K562 (cell line): Measurements from ENCODE around the gene ZNF276. TPM values are rescaled to one million over a fixed set of nuclear protein-coding genes. Genes with fewer than 3 reads are reported as not detected.

Experiments
- ATF7 ChIP-seq: fragments of 450-650 bp; IDR thresholded peaks from 2 replicates; pipeline ENCODE4 v1.7.1; 2014; ENCODE audit warnings: mild to moderate bottlenecking, moderate library complexity
- BCL6 ChIP-seq: fragments of 250-450 bp; sonication (Bioruptor Pico); IDR thresholded peaks from 2 replicates; pipeline ENCODE4 v1.4.0; 2020
- COPS2 ChIP-seq: fragments of 450-650 bp; conservative IDR thresholded peaks from 2 replicates; pipeline ENCODE4 v1.6.1; 2016; ENCODE audit warnings: mild to moderate bottlenecking, moderate library complexity
- ETS2 ChIP-seq: IDR thresholded peaks from 2 replicates; pipeline ENCODE4 v1.6.1; 2016; ENCODE audit warnings: borderline replicate concordance, missing genetic modification characterization, mild to moderate bottlenecking, moderate library complexity, missing compliant biosample characterization; ENCODE audit not compliant: poor library complexity, severe bottlenecking
- GABPB2 ChIP-seq: fragments of 250-450 bp; sonication (Bioruptor Pico); conservative IDR thresholded peaks from 2 replicates; pipeline ENCODE4 v1.5.1; 2021; ENCODE audit warnings: mild to moderate bottlenecking
- GATA2 ChIP-seq: sonication (generic); formaldehyde crosslinking; IDR thresholded peaks from 2 replicates; pipeline ENCODE4 v1.4.0; 2020; ENCODE audit warnings: mild to moderate bottlenecking, missing genetic modification reagents
- HNRNPLL ChIP-seq: fragments of 200-400 bp; formaldehyde crosslinking; IDR thresholded peaks from 2 replicates; pipeline ENCODE4 v1.6.1; 2017; ENCODE audit warnings: low read length, low read depth, mild to moderate bottlenecking; ENCODE audit not compliant: poor library complexity, severe bottlenecking
- NRF1 ChIP-seq, 2 experiments: fragments of 450-650 bp; IDR thresholded peaks in 1 of 2; conservative IDR thresholded peaks in 1 of 2; 2 replicates each; pipeline ENCODE4 v1.6.1; 2014; ENCODE audit warnings: mild to moderate bottlenecking in 2 of 2
- SUPT5H ChIP-seq: fragments of 450-650 bp; IDR thresholded peaks from 2 replicates; pipeline ENCODE4 v1.6.1; 2016
- polyA plus RNA-seq, 8 experiments: library from polyadenylated mRNA; depleted of rRNA in 4 of 8; stranded (reverse) in 5 of 8; unstranded in 3 of 8; fragments of >200 nt; fragmentation: Nextera tagmentation in 2 of 8; fragmentation: Illumina TruSeq in 1 of 8; extraction: Ambion mirVana in 2 of 8; extraction: Trizol in 1 of 8; gene quantifications; 2 replicates each; pipeline versions ENCODE4 v1.2.1 to v1.2.3, GENCODE V29; 2011 to 2014; ENCODE audit warnings: inconsistent platforms in 1 of 8, missing spikeins in 1 of 8
- total RNA-seq, 7 experiments: library from RNA; depleted of rRNA in 6 of 7; stranded (reverse); fragments of >200 nt in 6 of 7; fragmentation: Illumina TruSeq in 2 of 7; extraction: Trizol in 2 of 7; gene quantifications; 2 replicates each; pipeline versions ENCODE4 v1.2.1 to v1.2.3, GENCODE V29; 2011 to 2021; ENCODE audit warnings: low replicate concordance in 1 of 7
- TF ChIP-seq, protein P1 (sequence below): sonication (generic); formaldehyde crosslinking; IDR thresholded peaks from 2 replicates; pipeline ENCODE4 v1.8.0; 2023; ENCODE audit warnings: mild to moderate bottlenecking, missing genetic modification reagents
- TF ChIP-seq, protein P2 (sequence below): fragments of 450-650 bp; IDR thresholded peaks from 2 replicates; pipeline ENCODE4 v1.6.1; 2016
- TF ChIP-seq, protein P3 (sequence below): sonication (generic); formaldehyde crosslinking; IDR thresholded peaks from 2 replicates; pipeline ENCODE4 v1.8.0; 2022; ENCODE audit warnings: missing genetic modification reagents, mild to moderate bottlenecking, moderate library complexity, borderline replicate concordance
- TF ChIP-seq, protein P4 (sequence below): sonication (generic); formaldehyde crosslinking; IDR thresholded peaks from 2 replicates; pipeline ENCODE4 v1.8.0; 2022; ENCODE audit warnings: mild to moderate bottlenecking, missing genetic modification reagents
- TF ChIP-seq, protein P5 (sequence below), 2 experiments: fragments of 450-650 bp; IDR thresholded peaks; 2 replicates each; pipeline ENCODE4 v1.6.1; 2018; ENCODE audit warnings: mild to moderate bottlenecking in 2 of 2, low read depth in 1 of 2; ENCODE audit not compliant: partially characterized antibody in 2 of 2

Gene ZNF276
- total and polyA plus RNA-seq, 9 of the 15 experiments (the other 6 are each of a cell fraction or from before 2014, with no cell fraction given), result 0.49 to 43.9 (median 15.8) TPM

DNA sequence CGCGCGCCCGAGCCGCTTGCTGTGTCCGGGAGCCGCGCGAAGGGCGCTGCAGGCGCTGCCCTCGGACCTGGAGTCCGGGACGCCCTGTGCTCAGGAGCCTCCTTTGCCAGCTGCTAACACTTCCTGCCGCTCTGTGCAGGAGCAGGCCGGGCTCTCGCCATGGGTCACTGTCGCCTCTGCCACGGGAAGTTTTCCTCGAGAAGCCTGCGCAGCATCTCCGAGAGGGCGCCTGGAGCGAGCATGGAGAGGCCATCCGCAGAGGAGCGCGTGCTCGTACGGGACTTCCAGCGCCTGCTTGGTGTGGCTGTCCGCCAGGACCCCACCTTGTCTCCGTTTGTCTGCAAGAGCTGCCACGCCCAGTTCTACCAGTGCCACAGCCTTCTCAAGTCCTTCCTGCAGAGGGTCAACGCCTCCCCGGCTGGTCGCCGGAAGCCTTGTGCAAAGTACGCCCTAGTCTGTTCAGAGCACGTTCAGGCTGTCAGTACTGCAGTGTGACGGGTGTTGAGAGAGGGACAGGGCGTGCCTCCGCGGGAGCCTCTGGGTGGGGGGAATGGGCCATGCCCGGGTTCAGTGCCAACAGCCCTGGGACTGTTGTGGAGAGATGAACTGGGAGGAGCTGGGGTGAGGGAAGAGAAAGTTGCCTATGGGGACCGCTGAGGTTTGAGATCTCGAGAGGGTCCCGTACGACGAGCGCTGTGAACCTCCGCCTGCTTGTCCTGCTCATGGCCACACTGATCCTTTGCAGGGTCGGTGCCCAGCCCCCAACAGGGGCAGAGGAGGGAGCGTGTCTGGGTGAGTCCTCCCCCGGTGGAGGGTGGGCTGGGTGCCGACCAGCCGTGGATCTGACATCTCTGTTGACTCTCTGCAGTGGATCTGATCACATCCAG lies 1.3 kb downstream of the ZNF276 start (continued):
- TF ChIP-seq HNRNPLL, result peak; percentile 28
- no peak for TF ChIP-seq ETS2 (tag)
- no peak for TF ChIP-seq ATF7
- TF ChIP-seq, protein P1, sequence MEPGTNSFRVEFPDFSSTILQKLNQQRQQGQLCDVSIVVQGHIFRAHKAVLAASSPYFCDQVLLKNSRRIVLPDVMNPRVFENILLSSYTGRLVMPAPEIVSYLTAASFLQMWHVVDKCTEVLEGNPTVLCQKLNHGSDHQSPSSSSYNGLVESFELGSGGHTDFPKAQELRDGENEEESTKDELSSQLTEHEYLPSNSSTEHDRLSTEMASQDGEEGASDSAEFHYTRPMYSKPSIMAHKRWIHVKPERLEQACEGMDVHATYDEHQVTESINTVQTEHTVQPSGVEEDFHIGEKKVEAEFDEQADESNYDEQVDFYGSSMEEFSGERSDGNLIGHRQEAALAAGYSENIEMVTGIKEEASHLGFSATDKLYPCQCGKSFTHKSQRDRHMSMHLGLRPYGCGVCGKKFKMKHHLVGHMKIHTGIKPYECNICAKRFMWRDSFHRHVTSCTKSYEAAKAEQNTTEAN (CRISPR knock-in tag), result peak; percentile 45; the same call in 1 of the 2 replicates
- 0 out of 2 replicates have a peak, but pooled peaks have one; percentile 12 for TF ChIP-seq GATA2
- TF ChIP-seq, protein P2, sequence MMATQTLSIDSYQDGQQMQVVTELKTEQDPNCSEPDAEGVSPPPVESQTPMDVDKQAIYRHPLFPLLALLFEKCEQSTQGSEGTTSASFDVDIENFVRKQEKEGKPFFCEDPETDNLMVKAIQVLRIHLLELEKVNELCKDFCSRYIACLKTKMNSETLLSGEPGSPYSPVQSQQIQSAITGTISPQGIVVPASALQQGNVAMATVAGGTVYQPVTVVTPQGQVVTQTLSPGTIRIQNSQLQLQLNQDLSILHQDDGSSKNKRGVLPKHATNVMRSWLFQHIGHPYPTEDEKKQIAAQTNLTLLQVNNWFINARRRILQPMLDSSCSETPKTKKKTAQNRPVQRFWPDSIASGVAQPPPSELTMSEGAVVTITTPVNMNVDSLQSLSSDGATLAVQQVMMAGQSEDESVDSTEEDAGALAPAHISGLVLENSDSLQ, result peak; percentile 34; the same call in 1 of the 2 replicates
- 0 out of 2 replicates have a peak, but pooled peaks have one; percentile 25 for TF ChIP-seq SUPT5H
- no peak for TF ChIP-seq GABPB2 (CRISPR knock-in tag)
- TF ChIP-seq NRF1 (conservative IDR thresholded peaks at IDR 0.05 in 1 of 2, IDR thresholded peaks at IDR 0.05 in 1 of 2), result peak; percentile 12 to 24; a peak in 2 of 4 replicates
- TF ChIP-seq COPS2, result no peak
- no peak for TF ChIP-seq BCL6
- TF ChIP-seq, protein P3, sequence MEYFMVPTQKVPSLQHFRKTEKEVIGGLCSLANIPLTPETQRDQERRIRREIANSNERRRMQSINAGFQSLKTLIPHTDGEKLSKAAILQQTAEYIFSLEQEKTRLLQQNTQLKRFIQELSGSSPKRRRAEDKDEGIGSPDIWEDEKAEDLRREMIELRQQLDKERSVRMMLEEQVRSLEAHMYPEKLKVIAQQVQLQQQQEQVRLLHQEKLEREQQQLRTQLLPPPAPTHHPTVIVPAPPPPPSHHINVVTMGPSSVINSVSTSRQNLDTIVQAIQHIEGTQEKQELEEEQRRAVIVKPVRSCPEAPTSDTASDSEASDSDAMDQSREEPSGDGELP (CRISPR knock-in tag), result peak; percentile 57
- TF ChIP-seq, protein P4, sequence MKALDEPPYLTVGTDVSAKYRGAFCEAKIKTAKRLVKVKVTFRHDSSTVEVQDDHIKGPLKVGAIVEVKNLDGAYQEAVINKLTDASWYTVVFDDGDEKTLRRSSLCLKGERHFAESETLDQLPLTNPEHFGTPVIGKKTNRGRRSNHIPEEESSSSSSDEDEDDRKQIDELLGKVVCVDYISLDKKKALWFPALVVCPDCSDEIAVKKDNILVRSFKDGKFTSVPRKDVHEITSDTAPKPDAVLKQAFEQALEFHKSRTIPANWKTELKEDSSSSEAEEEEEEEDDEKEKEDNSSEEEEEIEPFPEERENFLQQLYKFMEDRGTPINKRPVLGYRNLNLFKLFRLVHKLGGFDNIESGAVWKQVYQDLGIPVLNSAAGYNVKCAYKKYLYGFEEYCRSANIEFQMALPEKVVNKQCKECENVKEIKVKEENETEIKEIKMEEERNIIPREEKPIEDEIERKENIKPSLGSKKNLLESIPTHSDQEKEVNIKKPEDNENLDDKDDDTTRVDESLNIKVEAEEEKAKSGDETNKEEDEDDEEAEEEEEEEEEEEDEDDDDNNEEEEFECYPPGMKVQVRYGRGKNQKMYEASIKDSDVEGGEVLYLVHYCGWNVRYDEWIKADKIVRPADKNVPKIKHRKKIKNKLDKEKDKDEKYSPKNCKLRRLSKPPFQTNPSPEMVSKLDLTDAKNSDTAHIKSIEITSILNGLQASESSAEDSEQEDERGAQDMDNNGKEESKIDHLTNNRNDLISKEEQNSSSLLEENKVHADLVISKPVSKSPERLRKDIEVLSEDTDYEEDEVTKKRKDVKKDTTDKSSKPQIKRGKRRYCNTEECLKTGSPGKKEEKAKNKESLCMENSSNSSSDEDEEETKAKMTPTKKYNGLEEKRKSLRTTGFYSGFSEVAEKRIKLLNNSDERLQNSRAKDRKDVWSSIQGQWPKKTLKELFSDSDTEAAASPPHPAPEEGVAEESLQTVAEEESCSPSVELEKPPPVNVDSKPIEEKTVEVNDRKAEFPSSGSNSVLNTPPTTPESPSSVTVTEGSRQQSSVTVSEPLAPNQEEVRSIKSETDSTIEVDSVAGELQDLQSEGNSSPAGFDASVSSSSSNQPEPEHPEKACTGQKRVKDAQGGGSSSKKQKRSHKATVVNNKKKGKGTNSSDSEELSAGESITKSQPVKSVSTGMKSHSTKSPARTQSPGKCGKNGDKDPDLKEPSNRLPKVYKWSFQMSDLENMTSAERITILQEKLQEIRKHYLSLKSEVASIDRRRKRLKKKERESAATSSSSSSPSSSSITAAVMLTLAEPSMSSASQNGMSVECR, result peak; percentile 64
- TF ChIP-seq, protein P5, sequence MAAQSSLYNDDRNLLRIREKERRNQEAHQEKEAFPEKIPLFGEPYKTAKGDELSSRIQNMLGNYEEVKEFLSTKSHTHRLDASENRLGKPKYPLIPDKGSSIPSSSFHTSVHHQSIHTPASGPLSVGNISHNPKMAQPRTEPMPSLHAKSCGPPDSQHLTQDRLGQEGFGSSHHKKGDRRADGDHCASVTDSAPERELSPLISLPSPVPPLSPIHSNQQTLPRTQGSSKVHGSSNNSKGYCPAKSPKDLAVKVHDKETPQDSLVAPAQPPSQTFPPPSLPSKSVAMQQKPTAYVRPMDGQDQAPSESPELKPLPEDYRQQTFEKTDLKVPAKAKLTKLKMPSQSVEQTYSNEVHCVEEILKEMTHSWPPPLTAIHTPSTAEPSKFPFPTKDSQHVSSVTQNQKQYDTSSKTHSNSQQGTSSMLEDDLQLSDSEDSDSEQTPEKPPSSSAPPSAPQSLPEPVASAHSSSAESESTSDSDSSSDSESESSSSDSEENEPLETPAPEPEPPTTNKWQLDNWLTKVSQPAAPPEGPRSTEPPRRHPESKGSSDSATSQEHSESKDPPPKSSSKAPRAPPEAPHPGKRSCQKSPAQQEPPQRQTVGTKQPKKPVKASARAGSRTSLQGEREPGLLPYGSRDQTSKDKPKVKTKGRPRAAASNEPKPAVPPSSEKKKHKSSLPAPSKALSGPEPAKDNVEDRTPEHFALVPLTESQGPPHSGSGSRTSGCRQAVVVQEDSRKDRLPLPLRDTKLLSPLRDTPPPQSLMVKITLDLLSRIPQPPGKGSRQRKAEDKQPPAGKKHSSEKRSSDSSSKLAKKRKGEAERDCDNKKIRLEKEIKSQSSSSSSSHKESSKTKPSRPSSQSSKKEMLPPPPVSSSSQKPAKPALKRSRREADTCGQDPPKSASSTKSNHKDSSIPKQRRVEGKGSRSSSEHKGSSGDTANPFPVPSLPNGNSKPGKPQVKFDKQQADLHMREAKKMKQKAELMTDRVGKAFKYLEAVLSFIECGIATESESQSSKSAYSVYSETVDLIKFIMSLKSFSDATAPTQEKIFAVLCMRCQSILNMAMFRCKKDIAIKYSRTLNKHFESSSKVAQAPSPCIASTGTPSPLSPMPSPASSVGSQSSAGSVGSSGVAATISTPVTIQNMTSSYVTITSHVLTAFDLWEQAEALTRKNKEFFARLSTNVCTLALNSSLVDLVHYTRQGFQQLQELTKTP (IDR thresholded peaks at IDR 0.05; ENCODE audit: low read depth in 1 of 2, partially characterized antibody in 2 of 2), result no peak
